GM12878 (cell line): Measurements from ENCODE around the gene INHBC. TPM values are rescaled to one million over a fixed set of nuclear protein-coding genes. Genes with fewer than 3 reads are reported as not detected.
A peak's percentile ranks its signal among the peaks of the same experiment; 100 is the strongest.

ENCODE experiments used
- ASH2L ChIP-seq: fragments of 300-600, 200-600 bp; sonication (generic); IDR thresholded peaks from 2 replicates; pipeline ENCODE4 v1.6.1; 2017; ENCODE audit warnings: low read depth, mild to moderate bottlenecking, borderline replicate concordance
- BCL11A ChIP-seq: IDR thresholded peaks from 2 replicates; pipeline ENCODE4 v1.6.1; 2011; ENCODE audit warnings: low read depth, low read length
- BHLHE40 ChIP-seq, 2 experiments: fragments of 450-650 bp in 1 of 2; IDR thresholded peaks; 2 replicates each; pipeline ENCODE4 v1.6.1; 2011 to 2017; ENCODE audit warnings: low read depth in 2 of 2, borderline replicate concordance in 1 of 2, improper control_type of control experiment in 1 of 2, low read length in 1 of 2, mild to moderate bottlenecking in 1 of 2
- CEBPZ ChIP-seq: fragments of 150-350 bp; IDR thresholded peaks from 2 replicates; pipeline ENCODE4 v1.6.1; 2016; ENCODE audit warnings: low read depth, low read length
- ESRRA ChIP-seq: IDR thresholded peaks from 2 replicates; pipeline ENCODE4 v1.6.1; 2012; ENCODE audit warnings: mild to moderate bottlenecking, low read length, improper control_type of control experiment
- EZH2 ChIP-seq: IDR thresholded peaks from 2 replicates; pipeline ENCODE4 v1.6.1; 2012; ENCODE audit warnings: low read depth, mild to moderate bottlenecking, control low read depth, inconsistent platforms, low read length, borderline replicate concordance; ENCODE audit not compliant: control insufficient read depth
- HDGF ChIP-seq: fragments of 450-650 bp; IDR thresholded peaks from 2 replicates; pipeline ENCODE4 v1.6.1; 2016; ENCODE audit warnings: antibody characterized with exemption
- IKZF1 ChIP-seq: fragments of 450-650 bp; conservative IDR thresholded peaks from 2 replicates; pipeline ENCODE4 v1.6.1; 2017; ENCODE audit warnings: antibody characterized with exemption, mild to moderate bottlenecking
- IKZF2 ChIP-seq, 2 experiments: fragments of 450-650 bp; IDR thresholded peaks; 2 replicates each; pipeline ENCODE4 v1.6.1; 2017; ENCODE audit warnings: mild to moderate bottlenecking in 2 of 2, moderate library complexity in 2 of 2
- IRF4 ChIP-seq: IDR thresholded peaks from 2 replicates; pipeline ENCODE4 v1.6.1; 2011; ENCODE audit warnings: low read depth, low read length
- NFIC ChIP-seq: IDR thresholded peaks from 2 replicates; pipeline ENCODE4 v1.6.1; 2012; ENCODE audit warnings: low read depth, mild to moderate bottlenecking, inconsistent platforms, low read length, moderate library complexity
- PKNOX1 ChIP-seq: fragments of 450-650 bp; IDR thresholded peaks from 2 replicates; pipeline ENCODE4 v1.6.1; 2016; ENCODE audit warnings: mild to moderate bottlenecking
- polyA plus RNA-seq, 11 experiments: library from polyadenylated mRNA; depleted of rRNA in 4 of 11; unstranded in 6 of 11; stranded (reverse) in 5 of 11; fragments of >200 nt; fragmentation: Nextera tagmentation in 4 of 11; fragmentation: Illumina TruSeq in 1 of 11; extraction: Ambion mirVana in 4 of 11; extraction: Trizol in 1 of 11; gene quantifications; 1 replicate in 1 of 11; 2 replicates in 10 of 11; pipeline versions ENCODE4 v1.2.1 to v1.2.3, GENCODE V29; 2011 to 2016; ENCODE audit warnings: inconsistent platforms in 2 of 11, missing spikeins in 2 of 11, low read depth in 1 of 11
- total RNA-seq, 4 experiments: library from RNA; depleted of rRNA in 3 of 4; stranded (reverse); fragments of >200 nt in 3 of 4; fragmentation: Illumina TruSeq in 1 of 4; extraction: Trizol in 1 of 4; gene quantifications; 2 replicates each; pipeline versions ENCODE4 v1.2.1 to v1.2.3, GENCODE V29; 2013 to 2021
- TF ChIP-seq, protein P1 (sequence below): fragments of 450-650 bp; formaldehyde crosslinking; IDR thresholded peaks from 2 replicates; pipeline ENCODE4 v1.4.0; 2020; ENCODE audit warnings: mild to moderate bottlenecking, moderate library complexity

INHBC gene
- total and polyA plus RNA-seq, 10 of the 15 experiments (the other 5 are each of a cell fraction or from before 2014, with no cell fraction given) = 0.04 to 0.22 (median 0.13) TPM; not detected in 5

- TF ChIP-seq CEBPZ (no peak), NFIC (no peak), BHLHE40 (IDR thresholded peaks at IDR 0.05; ENCODE audit: borderline replicate concordance in 1 of 2, low read depth in 2 of 2, low read length in 1 of 2) (peak in 1 of 2 experiments; percentile 19; a peak in 1 of 4 replicates), IKZF2 (IDR thresholded peaks at IDR 0.05) (peak; percentile 23 to 52; a peak in 1 of 4 replicates), IKZF1 (peak; percentile 74), ASH2L (no peak), IRF4 (0 out of 2 replicates have a peak, but pooled peaks have one; percentile 15), BCL11A (no peak), EZH2 (no peak), PKNOX1 (no peak), HDGF (no peak), ESRRA (no peak)
- TF ChIP-seq, protein P1, sequence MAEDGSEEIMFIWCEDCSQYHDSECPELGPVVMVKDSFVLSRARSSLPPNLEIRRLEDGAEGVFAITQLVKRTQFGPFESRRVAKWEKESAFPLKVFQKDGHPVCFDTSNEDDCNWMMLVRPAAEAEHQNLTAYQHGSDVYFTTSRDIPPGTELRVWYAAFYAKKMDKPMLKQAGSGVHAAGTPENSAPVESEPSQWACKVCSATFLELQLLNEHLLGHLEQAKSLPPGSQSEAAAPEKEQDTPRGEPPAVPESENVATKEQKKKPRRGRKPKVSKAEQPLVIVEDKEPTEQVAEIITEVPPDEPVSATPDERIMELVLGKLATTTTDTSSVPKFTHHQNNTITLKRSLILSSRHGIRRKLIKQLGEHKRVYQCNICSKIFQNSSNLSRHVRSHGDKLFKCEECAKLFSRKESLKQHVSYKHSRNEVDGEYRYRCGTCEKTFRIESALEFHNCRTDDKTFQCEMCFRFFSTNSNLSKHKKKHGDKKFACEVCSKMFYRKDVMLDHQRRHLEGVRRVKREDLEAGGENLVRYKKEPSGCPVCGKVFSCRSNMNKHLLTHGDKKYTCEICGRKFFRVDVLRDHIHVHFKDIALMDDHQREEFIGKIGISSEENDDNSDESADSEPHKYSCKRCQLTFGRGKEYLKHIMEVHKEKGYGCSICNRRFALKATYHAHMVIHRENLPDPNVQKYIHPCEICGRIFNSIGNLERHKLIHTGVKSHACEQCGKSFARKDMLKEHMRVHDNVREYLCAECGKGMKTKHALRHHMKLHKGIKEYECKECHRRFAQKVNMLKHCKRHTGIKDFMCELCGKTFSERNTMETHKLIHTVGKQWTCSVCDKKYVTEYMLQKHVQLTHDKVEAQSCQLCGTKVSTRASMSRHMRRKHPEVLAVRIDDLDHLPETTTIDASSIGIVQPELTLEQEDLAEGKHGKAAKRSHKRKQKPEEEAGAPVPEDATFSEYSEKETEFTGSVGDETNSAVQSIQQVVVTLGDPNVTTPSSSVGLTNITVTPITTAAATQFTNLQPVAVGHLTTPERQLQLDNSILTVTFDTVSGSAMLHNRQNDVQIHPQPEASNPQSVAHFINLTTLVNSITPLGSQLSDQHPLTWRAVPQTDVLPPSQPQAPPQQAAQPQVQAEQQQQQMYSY = no peak
These were observed 18.4 kb downstream of the INHBC start (continued) for GRCh38 chr12:57452937-57453509.
